ENCODE results near the gene MARK1. TPM values are rescaled to one million over a fixed set of nuclear protein-coding genes. Genes with fewer than 3 reads are reported as not detected.

Gene MARK1
- total RNA-seq, 4 donors from 2014 or later = 2.2 to 5.3 (median 3.7) TPM

DNA sequence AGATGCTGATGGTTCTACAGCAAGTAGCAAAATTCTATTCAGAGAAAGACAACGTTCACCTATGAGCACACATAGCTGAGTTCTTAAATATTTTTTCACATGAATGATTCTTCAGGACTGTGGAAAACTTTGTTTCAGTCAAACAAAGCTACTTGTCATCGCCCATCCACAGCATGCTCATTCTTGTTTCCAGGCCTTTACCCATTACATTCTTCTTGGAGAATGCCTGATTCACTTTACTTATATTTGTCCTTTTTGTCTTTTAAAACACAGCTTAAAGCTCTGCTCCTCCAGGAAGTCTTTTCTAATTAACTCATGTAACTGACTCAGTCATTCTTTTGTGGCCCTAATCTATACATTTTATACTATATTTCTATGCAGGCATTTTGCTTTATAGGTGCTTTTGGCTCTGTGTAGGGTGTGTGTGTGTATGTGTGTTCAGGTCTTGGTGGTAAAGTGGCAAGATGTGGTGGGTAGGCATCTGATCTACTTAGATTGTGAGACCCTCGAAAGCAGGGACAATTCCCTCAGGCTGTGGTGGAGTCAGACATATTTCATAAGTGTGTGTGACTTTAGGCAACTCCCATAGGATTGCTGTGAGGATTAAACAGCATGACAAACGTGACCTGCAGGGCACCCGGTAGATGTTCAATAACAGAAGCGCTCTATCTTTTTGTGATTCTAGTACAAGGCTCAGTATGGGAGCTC lies 11.8 kb upstream of the MARK1 start:
- intact Hi-C loops (cut with DNase I; ENCODE audit: low total_unique reads) = no loop called here
- H3K4me3 ChIP-seq (ENCODE audit: low read depth, poor library complexity, severe bottlenecking) = no peak overlapping the region
- 48 to 53% methylated on average over 6 of the region's 6 CpGs for WGBS, 2 donors
- TF ChIP-seq, protein P1, sequence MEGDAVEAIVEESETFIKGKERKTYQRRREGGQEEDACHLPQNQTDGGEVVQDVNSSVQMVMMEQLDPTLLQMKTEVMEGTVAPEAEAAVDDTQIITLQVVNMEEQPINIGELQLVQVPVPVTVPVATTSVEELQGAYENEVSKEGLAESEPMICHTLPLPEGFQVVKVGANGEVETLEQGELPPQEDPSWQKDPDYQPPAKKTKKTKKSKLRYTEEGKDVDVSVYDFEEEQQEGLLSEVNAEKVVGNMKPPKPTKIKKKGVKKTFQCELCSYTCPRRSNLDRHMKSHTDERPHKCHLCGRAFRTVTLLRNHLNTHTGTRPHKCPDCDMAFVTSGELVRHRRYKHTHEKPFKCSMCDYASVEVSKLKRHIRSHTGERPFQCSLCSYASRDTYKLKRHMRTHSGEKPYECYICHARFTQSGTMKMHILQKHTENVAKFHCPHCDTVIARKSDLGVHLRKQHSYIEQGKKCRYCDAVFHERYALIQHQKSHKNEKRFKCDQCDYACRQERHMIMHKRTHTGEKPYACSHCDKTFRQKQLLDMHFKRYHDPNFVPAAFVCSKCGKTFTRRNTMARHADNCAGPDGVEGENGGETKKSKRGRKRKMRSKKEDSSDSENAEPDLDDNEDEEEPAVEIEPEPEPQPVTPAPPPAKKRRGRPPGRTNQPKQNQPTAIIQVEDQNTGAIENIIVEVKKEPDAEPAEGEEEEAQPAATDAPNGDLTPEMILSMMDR (IDR thresholded peaks at IDR 0.05) = no peak
- TF ChIP-seq POLR2A (IDR thresholded peaks at IDR 0.05) = no peak
- no peak for DNase-seq (ENCODE audit: low spot score in 2 of 2)

DNA sequence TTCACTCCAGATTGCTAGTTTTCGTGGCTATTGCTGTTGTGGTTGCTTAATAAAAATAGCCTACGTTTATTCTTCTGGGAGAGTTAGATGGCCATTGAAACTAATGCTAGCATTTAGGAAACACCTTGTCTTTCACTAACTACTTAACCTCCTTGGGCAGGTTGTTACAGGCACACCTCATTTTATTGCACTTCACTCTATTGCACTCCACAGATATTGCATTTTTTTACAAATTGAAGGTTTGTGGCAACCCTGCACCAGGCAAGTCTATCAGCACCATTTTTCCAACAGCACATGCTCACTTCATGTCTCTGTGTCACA lies 11.3 kb upstream of the MARK1 start:
- intact Hi-C loops (cut with DNase I; ENCODE audit: low total_unique reads) = no loop called here
- no peak overlapping the region for H3K4me3 ChIP-seq (ENCODE audit: low read depth, poor library complexity, severe bottlenecking)
- TF ChIP-seq POLR2A (IDR thresholded peaks at IDR 0.05) = no peak
- TF ChIP-seq, protein P1 (IDR thresholded peaks at IDR 0.05) = no peak
- no peak for DNase-seq (ENCODE audit: low spot score in 2 of 2)
- 62 to 63% methylated on average over 2 of the region's 2 CpGs for WGBS, 2 donors

DNA sequence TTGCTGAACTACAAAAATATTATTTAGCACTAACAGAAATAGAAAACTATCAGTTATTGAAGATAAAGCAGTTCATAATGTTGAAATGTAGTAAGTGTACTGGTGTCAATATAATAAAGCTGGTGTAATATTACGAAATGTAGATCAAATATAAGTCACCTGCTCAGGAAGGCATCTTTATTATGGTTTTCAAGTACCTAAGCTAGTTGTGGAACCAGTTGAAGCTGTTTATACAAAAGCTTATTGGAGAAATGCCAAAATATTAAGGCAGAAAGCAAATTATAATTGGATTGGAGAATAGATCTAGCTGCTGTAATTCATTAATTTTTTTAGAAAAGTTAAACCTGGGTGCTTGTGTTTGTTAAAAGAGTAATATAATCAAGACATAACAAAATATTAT lies 6.2 kb upstream of the MARK1 start:
- TF ChIP-seq, protein P1 (IDR thresholded peaks at IDR 0.05) = no peak
- no peak for TF ChIP-seq POLR2A (IDR thresholded peaks at IDR 0.05)
- WGBS, 2 donors = 44 to 49% methylated on average over 1 of the region's 1 CpG
- no peak for DNase-seq (ENCODE audit: low spot score in 2 of 2)
- intact Hi-C loops (cut with DNase I; ENCODE audit: low total_unique reads) = no loop called here
- H3K4me3 ChIP-seq (ENCODE audit: low read depth, poor library complexity, severe bottlenecking) = no peak overlapping the region

DNA sequence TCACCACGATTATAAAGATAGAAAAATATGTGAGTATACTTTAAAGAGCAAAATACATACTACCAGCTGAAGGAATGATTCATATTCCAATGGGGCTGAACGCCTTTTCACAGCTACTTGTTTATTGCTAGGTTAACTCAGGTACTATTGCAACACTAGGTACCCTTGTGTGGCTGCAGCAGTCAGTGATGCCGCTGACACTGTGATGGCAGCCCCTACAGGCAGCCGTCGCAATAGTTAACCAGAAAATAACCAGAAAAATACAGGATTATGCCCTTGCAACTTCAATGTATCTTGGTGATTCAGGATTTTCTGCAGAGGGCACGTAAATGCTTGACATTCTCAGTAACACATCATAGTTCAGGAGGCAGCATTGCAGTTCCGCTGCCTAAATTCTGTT lies 1.6 kb upstream of the MARK1 start:
- intact Hi-C loops (cut with DNase I; ENCODE audit: low total_unique reads) = no loop called here

DNA sequence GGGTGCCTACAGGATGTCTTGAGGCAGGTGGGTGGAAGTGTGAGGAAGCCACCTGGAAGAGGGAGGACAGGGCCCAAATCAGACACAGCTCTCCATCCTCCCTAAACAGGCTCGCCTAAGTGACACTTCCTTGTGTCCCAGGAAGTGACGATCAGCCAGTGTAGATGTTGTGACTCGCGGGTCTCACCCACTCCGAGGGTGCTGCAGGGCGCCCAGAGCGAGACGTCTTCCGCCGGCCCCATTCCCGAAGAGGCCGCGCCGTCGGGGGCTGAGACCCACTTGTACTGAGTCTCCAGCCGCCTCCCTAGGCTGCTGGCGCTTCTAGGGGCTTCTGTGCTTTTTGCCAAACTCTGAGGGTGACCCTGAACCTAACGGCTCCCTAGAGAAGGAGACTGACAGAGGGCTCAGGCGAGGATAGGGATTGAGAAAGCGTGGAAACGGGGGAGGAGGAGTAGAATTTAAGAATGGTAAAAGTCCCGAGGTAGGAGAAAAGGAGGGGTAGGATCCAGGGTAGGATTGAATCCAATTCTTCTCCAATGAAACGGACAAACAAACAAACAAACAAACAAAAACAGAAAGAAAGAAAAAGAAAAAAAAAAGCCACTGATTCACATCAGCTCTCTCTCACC lies 543 bp upstream of the MARK1 start:
- intact Hi-C loops (cut with DNase I; ENCODE audit: low total_unique reads) = no loop called here
- 2% methylated on average over 17 to 23 of the region's 23 CpGs for WGBS, 2 donors
- DNase-seq (ENCODE audit: low spot score in 2 of 2) = peak in 1 of 2 donors; percentile 18
- peak overlapping the region; percentile 64 for H3K4me3 ChIP-seq (ENCODE audit: low read depth, poor library complexity, severe bottlenecking)
- TF ChIP-seq, protein P1 (IDR thresholded peaks at IDR 0.05) = no peak
- no peak for TF ChIP-seq POLR2A (IDR thresholded peaks at IDR 0.05)

More for the DNA sequence above, 1.6 kb upstream of the MARK1 start:
- no peak overlapping the region for H3K4me3 ChIP-seq (ENCODE audit: low read depth, poor library complexity, severe bottlenecking)
- DNase-seq (ENCODE audit: low spot score in 2 of 2) = no peak
- WGBS, 2 donors = 64 to 71% methylated on average over 7 of the region's 7 CpGs
- TF ChIP-seq, protein P1 (IDR thresholded peaks at IDR 0.05) = no peak
- TF ChIP-seq POLR2A (IDR thresholded peaks at IDR 0.05) = no peak
